GM21619 (cell line): ENCODE measurements around the gene CHID1.

Source experiments
- ATAC-seq: cut with Tn5 transposase; IDR thresholded peaks from one replicate; pipeline ENCODE4 v1.9.1; 2021; ENCODE audit not compliant: unreplicated experiment

Gene CHID1

DNA sequence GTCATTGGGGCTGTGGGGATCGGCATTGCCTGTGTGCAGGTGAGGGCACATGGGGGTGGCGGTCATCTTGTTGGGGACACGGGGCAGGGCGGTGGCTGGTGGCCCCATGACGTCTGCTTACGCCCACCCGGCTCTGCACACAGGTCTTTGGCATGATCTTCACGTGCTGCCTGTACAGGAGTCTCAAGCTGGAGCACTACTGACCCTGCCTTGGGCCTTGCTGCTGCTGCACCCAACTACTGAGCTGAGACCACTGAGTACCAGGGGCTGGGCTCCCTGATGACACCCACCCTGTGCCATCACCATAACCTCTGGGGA, 72.7 kb downstream of the CHID1 start:
- ATAC-seq: no peak

DNA sequence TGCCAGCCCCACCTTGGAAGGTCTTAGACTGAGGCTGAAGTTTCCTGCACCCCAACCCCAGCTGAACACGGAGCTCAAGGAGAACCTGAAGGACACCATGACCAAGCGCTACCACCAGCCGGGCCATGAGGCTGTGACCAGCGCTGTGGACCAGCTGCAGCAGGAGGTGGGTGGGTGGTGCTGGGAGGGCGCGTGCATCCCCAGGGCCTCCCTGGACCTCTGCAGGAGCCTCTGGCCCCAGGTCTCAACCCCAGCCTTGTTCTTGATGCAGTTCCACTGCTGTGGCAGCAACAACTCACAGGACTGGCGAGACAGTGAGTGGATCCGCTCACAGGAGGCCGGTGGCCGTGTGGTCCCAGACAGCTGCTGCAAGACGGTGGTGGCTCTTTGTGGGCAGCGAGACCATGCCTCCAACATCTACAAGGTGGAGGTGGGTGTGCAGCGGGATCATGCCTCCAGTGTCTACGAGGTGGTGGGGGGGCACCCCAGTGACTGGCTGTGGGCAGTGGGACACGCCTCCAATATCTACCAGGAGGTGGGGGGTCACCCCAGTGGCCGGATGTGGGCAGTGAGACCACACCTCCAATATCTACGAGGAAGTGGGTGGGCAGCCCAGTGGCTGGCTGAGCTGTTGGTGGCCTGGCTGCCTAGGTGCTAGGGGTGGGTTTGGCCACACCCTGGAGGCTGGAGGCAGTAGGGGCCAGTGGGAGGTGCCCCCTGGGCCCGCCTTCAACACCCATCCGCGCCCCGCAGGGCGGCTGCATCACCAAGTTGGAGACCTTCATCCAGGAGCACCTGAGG, 73.2 kb downstream of the CHID1 start:
- ATAC-seq: no peak

DNA sequence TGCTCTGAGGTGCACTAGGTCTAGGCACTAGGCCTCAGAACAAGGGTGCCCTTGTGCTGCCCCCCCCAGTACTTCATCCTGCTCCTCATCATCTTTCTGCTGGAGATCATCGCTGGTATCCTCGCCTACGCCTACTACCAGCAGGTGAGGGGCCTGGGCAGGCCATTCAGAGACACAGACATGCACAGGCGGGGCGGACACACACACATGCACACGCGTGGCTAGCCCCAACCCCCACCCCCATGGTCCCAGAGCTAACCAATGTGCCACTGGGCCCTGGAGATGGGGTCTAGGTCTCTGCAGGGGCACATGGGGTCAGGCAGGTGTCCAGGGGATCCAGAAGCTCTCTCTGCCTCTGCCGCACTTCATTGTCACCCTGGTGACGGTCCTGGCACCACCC, 73.9 kb downstream of the CHID1 start:
- ATAC-seq: no peak

DNA sequence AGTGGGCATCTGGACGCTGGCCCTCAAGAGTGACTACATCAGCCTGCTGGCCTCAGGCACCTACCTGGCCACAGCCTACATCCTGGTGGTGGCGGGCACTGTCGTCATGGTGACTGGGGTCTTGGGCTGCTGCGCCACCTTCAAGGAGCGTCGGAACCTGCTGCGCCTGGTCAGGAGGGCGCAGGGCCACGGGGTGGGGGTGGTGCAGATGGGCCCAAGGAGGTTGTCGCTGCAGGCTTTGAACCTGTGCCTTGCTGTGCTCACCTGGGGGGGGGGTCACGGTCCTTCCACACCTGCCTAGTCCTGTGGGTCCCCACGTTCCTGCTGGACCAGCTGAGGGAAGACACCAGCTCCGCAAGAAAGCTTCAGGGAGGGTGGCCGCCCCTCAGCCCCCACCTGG, 74.3 kb downstream of the CHID1 start:
- ATAC-seq: no peak

DNA sequence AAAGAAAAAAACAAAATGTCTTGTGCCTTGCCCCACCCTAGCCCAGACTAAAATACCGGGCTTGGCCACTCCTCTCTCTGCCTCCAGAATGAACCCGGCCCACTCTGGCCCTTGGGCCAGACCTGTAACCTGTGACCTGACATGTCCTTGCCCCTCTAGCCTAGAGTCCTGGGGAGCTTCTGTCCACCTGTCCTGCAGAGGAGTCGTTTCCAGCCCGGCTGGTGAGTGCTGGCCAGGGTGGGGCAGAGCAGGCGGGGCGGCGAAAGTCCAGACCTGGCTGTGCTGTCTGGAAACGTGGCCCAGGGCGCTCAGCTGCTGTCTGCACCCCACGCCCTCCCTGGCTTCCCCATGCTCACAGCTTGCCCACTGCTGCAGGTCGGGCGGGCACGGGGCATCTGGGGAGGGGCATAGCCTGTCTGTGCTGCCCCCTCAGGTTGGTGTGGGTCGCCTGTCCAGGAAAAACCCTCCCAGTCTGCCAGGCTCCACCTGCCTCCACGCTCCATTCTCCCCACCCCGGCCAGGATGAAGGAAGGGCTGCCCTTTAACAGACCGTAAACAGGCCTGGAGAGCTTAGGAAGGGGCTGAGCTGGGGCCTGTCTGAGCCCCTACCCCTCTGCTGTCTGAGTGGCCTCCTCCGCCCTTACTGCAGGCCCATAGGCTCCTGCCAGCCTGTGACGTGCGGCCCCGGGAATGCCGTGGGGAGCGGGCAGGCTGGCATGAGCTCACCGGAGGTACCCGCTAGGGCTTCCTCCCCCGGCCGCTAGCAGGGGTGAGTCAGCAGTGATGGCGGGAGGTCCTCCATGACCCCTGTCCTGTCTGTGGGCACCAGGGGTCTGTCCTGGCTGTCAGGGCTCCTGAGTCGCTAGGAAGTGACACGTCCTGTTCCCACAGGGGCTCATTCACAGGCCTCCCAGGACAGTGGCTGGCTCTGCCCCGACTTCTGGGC, 76.0 kb downstream of the CHID1 start:
- no peak for ATAC-seq

DNA sequence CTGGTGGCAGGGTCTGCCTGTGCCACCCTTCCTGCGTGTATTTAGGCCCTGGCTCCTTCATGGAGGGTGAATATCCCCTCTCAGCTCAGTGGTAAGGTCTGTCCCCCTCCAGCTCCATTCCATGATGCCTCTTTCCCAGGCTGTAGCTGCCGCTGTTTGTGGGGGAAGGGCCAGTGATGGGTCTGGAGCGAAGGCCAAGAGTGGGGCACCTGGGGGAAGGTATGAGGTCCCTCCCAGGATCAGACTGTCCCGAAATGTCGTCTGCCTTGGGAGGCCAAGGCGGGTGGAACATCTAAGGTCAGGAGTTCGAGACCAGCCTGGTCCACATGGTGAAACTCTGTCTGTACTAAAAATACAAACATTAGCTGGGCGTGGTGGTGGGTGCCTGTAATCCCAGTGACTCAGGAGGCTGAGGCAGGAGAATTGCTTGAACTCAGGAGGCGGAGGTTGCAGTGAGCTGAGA, 76.7 kb downstream of the CHID1 start:
- no peak for ATAC-seq

GRCh38 chr11:833114-833791, 77.4 kb downstream of the CHID1 start:
- no peak for ATAC-seq

DNA sequence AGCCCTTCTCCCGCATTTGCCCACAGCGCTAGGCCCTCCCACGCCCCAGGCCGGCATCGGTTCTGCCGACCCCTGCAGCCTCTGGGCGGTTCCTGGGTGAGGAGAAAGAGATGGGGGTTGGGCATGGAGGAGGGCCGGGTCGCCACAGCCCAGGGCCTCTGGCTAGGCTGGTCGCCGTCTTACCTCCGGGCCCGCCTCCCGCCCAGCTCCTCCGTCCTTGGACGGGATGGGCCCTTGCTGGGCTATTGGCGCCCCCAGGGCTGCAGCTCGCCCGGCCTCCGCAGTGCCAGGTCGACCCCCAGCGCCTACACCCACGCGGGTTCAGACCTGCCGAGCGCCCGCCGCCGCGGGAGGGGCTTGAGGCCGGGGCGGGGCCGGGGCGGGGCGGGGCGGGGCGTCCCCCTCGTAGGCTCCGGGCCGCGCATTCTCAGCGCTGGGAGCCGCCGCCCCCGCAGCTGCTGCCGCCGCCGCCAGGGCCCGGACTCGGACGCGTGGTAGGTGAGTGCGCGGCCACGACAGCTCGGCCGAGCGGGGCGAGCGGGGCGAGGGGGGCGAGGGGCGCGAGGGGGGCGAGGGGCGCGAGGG, 78.0 kb downstream of the CHID1 start, which contains the start of gene CD151:
Gene CD151 (plus strand): TSS at position 424 of the 585 bp plus-strand sequence. CDS start 3,118 bp downstream, outside the sequence.
- ATAC-seq: no peak

- ATAC-seq: no peak
These were observed 78.6 kb downstream of the CHID1 start for GRCh38 chr11:831961-832528.

- no peak for ATAC-seq
These were observed 79.3 kb downstream of the CHID1 start for GRCh38 chr11:831118-831864.

DNA sequence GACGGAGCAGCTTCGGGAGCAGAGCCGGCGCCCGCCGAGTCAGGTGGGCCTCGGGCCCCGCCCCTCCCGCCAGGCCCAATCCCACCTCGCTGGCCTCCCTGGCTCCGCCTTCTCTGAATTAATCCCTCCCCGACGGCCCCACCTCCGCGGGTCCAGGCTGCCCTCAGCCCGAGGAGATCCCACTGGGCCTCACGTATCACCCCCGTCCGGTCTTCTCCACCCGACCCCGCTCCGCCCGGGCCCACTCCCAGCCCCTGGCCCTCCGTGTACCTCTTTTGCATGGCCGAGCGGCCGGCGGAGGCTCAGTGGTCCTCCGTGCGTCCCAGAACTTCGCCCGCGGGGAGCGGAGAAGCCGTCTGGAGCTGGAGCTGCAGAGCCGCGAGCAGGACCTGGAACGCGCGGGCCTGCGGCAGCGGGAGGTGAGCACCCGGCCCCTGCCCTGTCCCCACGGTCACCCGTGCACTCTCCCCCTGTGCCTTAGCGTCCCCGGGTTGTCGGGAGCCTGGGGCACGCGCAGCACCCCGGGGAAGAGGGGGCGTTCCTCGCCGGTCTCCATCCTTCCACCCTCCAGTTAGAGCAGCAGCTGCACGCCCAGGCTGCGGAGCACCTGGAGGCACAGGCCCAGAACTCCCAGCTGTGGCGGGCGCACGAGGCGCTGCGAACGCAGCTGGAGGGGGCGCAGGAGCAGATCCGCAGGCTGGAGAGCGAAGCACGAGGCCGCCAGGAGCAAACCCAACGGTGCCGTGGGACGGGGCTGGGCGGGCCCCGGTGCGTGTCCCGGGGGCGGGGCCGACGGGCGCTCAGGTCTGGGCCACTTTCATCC, 80.1 kb downstream of the CHID1 start:
- peak; percentile 30 for ATAC-seq

DNA sequence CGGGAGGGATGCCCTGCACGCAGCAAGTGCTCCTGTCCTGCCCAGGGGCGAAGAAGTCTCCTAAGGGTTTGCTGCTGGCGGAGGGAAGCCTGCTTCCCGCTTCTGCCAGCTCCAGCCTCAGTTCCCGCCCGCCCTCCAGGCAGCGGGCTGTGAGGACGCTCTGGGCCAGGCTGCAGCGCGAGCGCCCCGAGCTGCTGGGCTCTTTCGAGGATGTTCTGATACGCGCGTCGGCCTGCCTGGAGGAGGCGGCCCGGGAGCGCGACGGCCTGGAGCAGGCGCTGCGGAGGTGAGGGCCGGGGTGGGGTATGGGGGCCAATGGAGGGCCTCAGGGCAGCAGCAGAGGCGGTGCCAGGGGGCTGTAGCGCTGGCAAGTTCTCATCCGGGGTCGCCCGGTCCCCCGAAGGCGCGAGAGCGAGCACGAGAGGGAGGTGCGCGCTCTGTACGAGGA, 80.7 kb downstream of the CHID1 start:
- no peak for ATAC-seq

DNA sequence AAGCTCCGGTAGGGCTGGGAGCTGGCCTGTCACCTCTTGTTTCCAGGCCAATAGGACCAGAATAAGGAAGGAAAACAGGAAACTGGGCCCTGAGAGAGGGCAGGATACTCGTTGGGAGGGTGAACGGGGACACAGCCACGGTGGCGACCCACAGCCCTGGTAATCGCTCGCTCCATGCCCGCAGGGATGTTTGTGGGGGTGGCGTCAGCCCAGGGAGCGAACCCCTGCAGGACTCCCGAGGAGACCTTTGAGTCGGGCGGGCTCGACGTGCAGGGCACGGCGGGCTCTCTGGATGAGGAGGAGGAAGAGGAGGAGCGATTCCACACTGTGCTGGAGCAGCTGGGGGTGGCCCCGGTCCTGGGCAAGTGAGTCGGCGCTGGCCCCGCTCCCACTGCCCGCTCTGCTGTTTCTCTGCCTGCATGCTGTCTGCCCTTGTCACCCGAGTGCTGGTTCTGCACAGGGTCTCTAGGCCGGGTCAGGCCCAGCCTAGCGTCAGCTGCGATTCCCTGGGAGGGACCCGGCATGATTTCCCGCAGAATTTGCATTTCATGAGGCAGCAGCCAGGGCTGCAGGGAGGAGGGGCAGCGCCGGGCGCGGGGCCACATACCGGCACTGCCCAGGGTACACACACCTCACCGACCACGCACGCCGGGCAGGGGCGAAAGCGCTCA, 81.3 kb downstream of the CHID1 start:
- no peak for ATAC-seq

DNA sequence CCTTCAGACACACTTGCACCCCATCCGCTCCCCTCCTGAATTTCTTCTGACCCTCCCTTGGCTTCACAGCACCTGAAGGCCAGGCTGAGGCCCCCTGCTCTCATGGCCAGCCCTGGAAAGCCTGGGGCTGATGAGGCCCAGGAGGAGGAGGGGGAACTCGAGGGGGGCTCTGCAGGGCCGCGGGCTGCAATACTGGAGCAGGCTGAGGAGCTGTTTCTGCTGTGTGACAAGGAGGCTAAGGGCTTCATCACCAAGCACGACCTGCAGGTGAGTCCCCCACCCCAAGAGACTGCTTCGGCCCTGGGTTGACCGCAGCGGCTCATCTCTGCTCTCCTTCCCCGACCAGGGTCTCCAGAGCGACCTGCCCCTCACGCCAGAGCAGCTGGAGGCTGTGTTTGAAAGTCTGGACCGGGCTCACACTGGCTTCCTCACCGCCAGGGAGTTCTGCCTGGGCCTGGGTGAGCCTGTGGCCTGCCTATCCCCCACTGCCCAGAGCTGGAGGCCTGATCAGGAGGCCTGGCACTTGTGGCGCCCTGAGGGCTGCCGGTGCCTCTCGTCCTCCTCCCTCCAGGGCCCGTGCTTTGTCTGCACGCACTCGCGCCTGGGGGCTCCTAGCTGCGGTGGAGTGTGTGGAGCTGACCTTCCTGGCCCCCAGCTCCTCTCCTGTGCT, 82.0 kb downstream of the CHID1 start:
- ATAC-seq: no peak

DNA sequence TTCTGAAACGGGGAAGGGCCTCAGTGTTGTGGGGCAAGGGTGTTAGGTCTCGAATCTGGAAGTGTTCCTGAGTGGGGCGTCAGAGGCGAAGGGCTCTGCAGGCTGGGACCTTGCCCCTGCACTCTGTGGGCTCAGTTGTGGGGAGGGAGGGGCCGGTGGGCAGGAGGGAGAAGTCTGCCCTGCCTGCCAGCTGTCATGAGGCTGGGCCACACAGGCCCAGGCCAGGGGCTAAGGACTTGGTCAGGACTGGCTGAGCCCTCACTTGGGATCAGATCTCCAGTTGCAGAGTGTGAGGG, 82.8 kb downstream of the CHID1 start, which contains the start of gene CRACR2B:
Gene CRACR2B (plus strand): TSS at position 23 of the 296 bp plus-strand sequence. CDS start 689 bp downstream, outside the sequence.
- ATAC-seq: no peak

GRCh38 chr11:827146-827896, 83.3 kb downstream of the CHID1 start:
- peak; percentile 39 for ATAC-seq

DNA sequence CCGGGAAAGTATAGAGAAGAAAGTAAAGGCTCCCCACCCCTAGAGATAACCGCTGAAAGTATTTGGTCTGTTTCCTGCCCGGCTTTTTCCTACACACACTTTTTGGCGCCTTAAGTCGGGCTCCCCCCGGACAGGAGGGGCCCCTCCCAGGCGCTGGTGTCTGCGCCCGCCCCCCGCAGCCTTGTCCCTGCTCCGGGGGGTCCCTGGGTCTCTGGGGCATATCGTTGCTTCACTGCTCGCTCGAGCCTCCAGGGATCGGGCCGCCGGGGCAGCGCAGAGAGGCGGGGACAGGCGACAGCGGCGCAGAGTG, 83.8 kb downstream of the CHID1 start:
- ATAC-seq: no peak
